NCI-H146 treated with DMSO at 0.1 percent for 48 hours (cell line): ENCODE measurements around the gene PLBD2.

Experiments used
- DNase-seq: peaks from one replicate; lab custom pipeline; 2025; ENCODE audit not compliant: unreplicated experiment; lab: John Stamatoyannopoulos, UW

The PLBD2 gene

DNA sequence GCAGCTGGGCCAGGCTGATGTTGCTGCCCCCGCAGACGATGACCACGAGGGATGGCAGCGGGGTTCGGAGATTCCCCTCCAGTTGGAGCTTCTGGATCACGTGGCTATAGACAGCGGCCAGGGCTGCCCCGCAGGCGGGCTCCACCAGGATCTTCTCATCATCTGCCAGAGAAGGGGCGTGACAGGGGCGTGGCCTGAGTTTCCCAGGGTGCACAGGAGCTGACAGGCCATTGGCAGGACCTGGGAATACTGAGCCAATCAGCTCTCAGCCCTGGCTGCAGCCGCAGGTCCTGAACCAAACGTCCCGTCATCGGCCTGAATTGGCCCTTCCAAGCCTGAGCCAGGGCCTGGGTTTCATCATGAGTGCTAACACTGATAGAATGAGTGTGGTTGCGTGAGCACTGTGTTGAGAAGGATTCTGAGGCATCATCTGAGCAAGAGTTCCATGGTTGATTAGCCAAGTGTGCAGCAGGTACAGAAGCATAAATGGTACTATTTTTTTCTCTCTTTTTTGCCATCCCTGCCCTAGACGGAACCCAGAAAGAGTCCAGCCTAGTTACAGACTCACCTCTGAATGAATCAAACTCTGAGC, 34.7 kb downstream of the PLBD2 start:
- DNase-seq: no peak

DNA sequence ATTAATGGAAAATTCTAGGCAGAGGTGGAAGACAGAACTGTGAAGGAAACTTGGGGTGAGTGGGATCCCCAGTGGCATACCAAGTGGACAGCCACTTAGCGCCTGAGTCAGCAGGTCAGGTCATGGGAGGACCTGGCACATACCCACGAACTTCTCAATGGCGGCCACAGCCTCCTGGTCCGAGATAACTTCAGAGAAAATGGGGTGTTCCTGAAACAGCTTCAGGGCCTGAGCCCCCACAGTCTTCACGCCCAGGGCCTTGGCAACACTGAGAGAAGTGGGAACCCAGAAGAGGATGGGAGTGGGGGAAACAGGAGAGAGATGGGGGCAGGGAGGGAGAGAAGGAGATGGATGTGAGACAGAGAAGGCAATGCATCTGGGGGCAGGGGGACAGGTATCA, 35.4 kb downstream of the PLBD2 start:
- no peak for DNase-seq

DNA sequence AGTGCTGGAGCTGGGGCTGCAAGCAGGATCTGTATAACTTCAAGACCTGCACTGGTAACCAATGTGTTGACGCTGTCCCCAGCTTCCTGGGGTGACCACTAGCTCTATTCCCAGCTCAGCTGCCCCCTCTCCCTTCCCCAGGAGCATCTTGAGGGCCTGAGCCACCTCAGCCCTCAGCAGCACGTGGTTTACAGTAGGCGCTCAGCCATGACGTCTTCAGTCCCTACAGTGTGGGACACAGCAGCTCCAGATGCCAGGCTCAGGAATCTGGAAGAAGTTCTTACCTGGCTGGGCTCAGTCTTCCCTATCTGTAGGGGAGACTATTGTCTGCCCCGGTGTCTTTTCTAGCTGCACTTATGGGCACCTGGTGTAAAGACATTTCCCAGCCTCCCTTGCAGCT, 36.7 kb downstream of the PLBD2 start:
- no peak for DNase-seq

- no peak for DNase-seq
These were observed 37.8 kb downstream of the PLBD2 start for GRCh38 chr12:113396200-113396599.

GRCh38 chr12:113396828-113397496, 38.6 kb downstream of the PLBD2 start:
- DNase-seq: no peak

GRCh38 chr12:113397497-113398197, 39.3 kb downstream of the PLBD2 start:
- DNase-seq: no peak

DNA sequence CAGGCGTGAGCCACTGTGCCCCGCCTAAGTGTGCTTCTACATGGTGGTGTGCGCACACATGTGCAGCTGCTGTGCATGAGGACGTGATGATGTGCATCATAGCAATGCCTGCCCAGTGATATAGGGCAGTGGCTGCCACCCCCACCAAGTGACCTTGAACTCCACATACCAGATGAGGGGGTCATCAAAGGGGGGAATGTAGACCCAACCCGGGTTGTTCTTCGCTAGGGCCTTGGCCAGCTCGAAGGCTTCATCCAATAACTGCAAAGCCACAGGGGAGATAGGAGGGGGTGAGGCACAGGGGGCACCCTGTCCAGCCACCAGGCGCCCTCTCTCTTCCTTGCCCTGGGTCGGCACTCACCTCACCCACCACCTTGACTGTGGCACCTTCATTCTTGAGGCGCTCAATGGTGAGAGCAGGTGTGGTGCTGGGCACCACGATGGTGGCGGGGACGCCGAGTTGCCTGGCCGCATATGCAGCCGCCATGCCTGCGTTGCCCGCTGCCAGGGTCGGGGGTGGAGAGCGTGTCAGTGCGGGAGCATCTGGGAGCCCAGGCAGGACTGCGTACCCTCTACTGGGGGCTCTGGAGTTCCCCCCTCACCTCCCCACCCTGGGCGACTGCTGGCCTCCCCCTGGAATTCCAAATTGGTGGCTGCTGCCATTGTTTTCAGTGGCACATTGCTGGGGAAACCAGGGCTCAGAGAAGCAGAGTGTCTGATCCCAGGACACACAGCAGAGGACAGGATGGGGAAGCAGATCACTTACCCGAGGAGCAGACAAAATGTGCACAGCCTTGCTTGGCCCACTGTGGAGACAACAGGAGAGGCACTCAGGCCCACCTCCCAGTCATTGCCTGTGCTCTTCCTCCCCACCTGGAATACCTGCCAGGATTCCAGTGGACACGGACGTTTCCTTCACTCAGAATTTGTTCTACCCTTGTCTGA, 40.2 kb downstream of the PLBD2 start:
- no peak for DNase-seq

DNA sequence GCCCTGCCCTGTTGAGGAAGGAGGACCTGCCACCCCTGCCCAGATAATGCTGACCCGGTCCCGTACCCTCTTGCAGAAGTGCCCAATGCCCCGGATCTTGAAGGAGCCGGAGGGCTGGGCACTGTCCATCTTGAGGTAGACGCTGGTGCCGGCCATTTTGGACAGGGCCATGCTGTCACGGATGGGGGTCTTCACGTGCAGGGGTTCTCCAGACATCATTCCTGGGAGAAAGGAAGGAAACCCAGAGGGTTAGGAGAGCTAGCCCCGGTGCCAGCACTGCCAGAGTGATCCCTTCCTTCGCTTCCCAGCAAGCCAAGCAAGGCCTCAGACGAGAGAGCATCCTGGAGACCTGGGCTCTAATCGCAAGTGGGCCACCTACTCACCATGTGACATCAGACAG, 41.1 kb downstream of the PLBD2 start:
- DNase-seq: no peak

- DNase-seq: no peak
These were observed 42.0 kb downstream of the PLBD2 start for GRCh38 chr12:113400362-113400761.

GRCh38 chr12:113401066-113402000, 42.9 kb downstream of the PLBD2 start:
- no peak for DNase-seq

- DNase-seq: no peak
These were observed 44.3 kb downstream of the PLBD2 start for GRCh38 chr12:113402586-113403260.

DNA sequence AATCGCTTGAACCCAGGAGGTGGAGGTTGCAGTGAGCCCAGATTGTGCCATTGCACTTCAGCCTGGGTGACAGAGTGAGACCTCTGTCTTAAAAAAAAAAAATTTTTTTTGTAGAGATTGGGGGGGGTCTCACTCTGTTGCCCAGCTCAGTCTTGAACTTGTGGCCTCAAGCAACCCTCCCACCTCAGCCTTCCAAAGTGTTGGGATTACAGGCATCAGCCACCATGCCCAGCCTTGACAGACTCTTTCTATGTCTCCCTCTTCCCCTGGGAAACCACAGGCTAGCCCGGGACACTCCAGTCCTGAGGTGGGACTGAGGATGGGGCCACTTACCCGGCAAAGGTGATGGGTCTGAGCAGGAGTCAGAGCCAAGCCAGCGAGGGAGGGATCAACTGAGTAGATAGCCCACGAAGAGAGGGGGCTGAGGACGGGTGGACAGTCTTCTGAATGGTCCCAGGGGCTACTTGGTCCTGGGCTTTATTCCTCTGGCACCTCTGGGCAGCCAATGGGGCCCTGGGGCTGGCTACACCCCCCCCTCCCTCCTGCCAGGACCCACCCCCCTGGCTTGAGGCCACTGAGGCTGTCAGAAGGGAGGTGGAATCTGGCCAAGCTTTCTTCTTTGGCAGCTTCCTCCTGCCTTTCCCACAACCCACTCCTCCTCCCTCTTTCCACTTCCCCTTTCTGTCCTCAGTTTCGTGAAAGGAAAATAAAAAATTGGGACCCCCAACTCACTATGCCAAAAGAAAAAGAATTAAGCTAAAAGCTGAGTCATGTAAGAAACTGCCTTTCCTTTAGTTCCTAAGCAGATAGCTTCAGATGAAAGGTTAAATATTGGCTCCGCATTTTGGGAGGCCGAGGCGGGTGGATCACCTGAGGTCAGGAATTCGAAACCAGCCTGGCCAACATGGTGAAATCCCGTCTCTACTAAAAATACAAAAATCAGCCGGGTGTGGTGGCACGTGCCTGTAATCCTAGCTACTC, 45.3 kb downstream of the PLBD2 start, which contains the start of gene SDS:
SDS (minus strand) TSS at position 453 of the 981 bp plus-strand sequence. CDS start 4,179 bp downstream, outside the sequence.
- no peak for DNase-seq

DNA sequence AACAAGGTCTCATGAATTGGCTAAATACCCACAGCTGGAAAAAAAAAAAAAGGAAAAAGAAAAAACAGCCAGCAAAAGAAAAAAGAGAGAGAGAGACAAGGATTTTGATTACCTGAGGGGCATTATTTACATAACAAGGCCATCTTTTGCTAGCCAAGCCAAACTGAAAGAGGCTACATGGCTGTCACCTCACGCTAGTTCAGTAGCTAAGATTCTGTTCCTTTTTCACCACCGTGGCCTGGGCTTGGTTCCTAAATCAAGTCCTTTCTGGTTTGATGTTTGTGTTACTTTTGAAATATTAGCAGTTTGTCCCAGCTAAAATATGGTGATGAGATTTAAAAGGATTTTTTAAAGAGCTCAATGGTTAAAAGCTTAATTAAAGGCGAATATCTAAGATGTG, 47.3 kb downstream of the PLBD2 start:
- DNase-seq: no peak

DNA sequence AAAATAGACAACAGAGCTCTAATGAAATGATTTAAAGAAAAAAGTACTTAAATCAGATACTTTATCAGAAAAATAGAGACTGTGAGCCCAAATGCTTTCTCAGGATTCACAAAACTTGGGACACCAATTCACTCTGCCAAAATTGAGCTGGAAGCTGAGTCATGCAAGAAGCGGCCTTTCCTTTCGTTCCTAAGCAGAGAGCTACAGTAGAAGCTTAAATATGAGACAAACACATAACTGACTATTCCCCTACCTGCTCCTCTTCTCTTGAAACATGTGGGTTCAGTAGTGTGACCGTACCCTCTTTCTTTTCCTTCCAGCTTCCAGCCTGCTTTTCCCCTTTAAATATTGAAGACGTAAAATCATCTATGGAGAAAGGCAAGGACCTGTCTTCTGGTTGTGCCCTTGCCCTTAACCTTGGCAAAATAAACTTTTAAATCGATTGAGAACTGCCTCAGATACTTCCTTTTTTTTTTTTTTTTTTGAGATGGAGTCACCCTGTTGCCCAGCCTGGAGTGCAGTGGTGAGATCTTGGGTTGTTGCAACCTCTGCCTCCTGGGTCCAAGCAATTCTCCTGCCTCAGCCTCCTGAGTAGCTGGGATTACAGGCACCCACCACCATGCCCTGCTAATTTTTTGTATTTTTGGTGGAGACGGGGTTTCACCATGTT, 49.7 kb downstream of the PLBD2 start:
- DNase-seq: no peak

GRCh38 chr12:113408756-113409298, 50.4 kb downstream of the PLBD2 start:
- DNase-seq: no peak

GRCh38 chr12:113409462-113410124, 51.2 kb downstream of the PLBD2 start:
- no peak for DNase-seq

GRCh38 chr12:113413488-113413939, 55.1 kb downstream of the PLBD2 start:
- DNase-seq: no peak
